H1 (cell line): Measurements from ENCODE around the gene SLC2A2. TPM values are rescaled to one million over a fixed set of nuclear protein-coding genes. Genes with fewer than 3 reads are reported as not detected.

Source experiments
- CTCF ChIA-PET: fragments of 300-600 bp; sonication (Branson Sonifier 250); formaldehyde crosslinking; loops from one replicate; lab custom pipeline; 2021; ENCODE audit not compliant: partially characterized antibody; lab: Charles Lee
- POLR2A ChIA-PET: fragments of 300-600 bp; sonication (Branson Sonifier 250); formaldehyde crosslinking; loops from one replicate; lab custom pipeline; 2021; ENCODE audit warnings: inconsistent platforms; ENCODE audit not compliant: partially characterized antibody; lab: Charles Lee
- DNase-seq, 2 experiments: peaks; one replicate each; pipeline versions ENCODE4 v3.0.0 to v3.0.0-alpha.2; 2010 to 2022; ENCODE audit warnings: low spot score in 2 of 2, low read depth in 1 of 2, mixed read lengths in 1 of 2
- FAIRE-seq: peaks from 2 replicates; lab custom pipeline; 2011; peaks lifted over from hg19 to GRCh38; lab: Jason Lieb, UNC
- H2AFZ ChIP-seq: 2 replicates; pipeline ENCODE4 v1.8.1; 2012; ENCODE audit warnings: low read length, inconsistent platforms
- H2AK5ac ChIP-seq: 2 replicates; pipeline ENCODE4 v1.6.1; 2013; ENCODE audit warnings: low read depth, low read length
- H2BK120ac ChIP-seq: replicated peaks from 2 replicates; pipeline ENCODE3; 2013; ENCODE audit warnings: low read depth, low read length, inconsistent platforms
- H2BK12ac ChIP-seq: 2 replicates; pipeline ENCODE4 v1.6.1; 2013; ENCODE audit warnings: low read depth, low read length
- H2BK15ac ChIP-seq: 2 replicates; pipeline ENCODE4 v1.6.1; 2013; ENCODE audit warnings: low read length
- H2BK20ac ChIP-seq: 2 replicates; pipeline ENCODE4 v1.6.1; 2013; ENCODE audit warnings: low read length
- H2BK5ac ChIP-seq: 2 replicates; pipeline ENCODE4 v1.6.1; 2013; ENCODE audit warnings: low read depth, low read length
- H3K14ac ChIP-seq: 2 replicates; pipeline ENCODE4 v1.6.1; 2013; ENCODE audit warnings: inconsistent platforms; ENCODE audit not compliant: insufficient read length
- H3K18ac ChIP-seq: 2 replicates; pipeline ENCODE4 v1.6.1; 2013; ENCODE audit warnings: low read length; ENCODE audit errors: extremely low read depth
- H3K23ac ChIP-seq: 2 replicates; pipeline ENCODE4 v1.6.1; 2013; ENCODE audit warnings: inconsistent platforms; ENCODE audit not compliant: insufficient read length
- H3K23me2 ChIP-seq: 2 replicates; pipeline ENCODE4 v1.6.1; 2013; ENCODE audit warnings: low read depth, low read length
- H3K27ac ChIP-seq: 2 replicates; pipeline ENCODE4 v1.6.1; 2011; ENCODE audit warnings: low read depth, low read length, inconsistent platforms
- H3K27me3 ChIP-seq, 4 experiments: replicated peaks in 1 of 4; 1 replicate in 1 of 4; 2 replicates in 3 of 4; pipeline versions ENCODE4 v1.6.1 to v1.8.1; 2011 to 2013; ENCODE audit warnings: low read length in 3 of 4, mild to moderate bottlenecking in 3 of 4, inconsistent platforms in 2 of 4, mixed read lengths in 2 of 4, moderate library complexity in 1 of 4; ENCODE audit not compliant: control insufficient read depth in 3 of 4, insufficient read depth in 3 of 4; ENCODE audit errors: extremely low read depth in 1 of 4
- H3K36me3 ChIP-seq, 4 experiments: 2 replicates each; pipeline versions ENCODE4 v1.6.1 to v1.8.1; 2011 to 2013; ENCODE audit warnings: mild to moderate bottlenecking in 4 of 4, low read length in 3 of 4, moderate library complexity in 2 of 4, control low read depth in 1 of 4, inconsistent platforms in 1 of 4; ENCODE audit not compliant: insufficient read depth in 4 of 4, control insufficient read depth in 2 of 4
- H3K4ac ChIP-seq: replicated peaks from 2 replicates; pipeline ENCODE3; 2013; ENCODE audit warnings: low read length, low read depth, mixed read lengths, inconsistent platforms; ENCODE audit not compliant: insufficient read length
- H3K4me1 ChIP-seq, 4 experiments: replicated peaks in 1 of 4; 1 replicate in 1 of 4; 2 replicates in 3 of 4; pipeline versions ENCODE4 v1.6.1 to v1.8.1; 2011 to 2013; ENCODE audit warnings: low read length in 3 of 4, inconsistent platforms in 2 of 4, mixed read lengths in 1 of 4; ENCODE audit not compliant: insufficient read depth in 4 of 4, control insufficient read depth in 3 of 4
- H3K4me2 ChIP-seq, 2 experiments: 2 replicates each; pipeline versions ENCODE4 v1.6.1 to v1.8.1; 2011 to 2013; ENCODE audit warnings: low read depth in 2 of 2, low read length in 2 of 2, control low read depth in 1 of 2, inconsistent platforms in 1 of 2, mild to moderate bottlenecking in 1 of 2; ENCODE audit not compliant: insufficient read depth in 1 of 2
- H3K4me3 ChIP-seq, 4 experiments: fragments of 200-600, 300-600 bp in 1 of 4; sonication (generic), shearing (Covaris generic), sonication (Bioruptor Twin) in 1 of 4; 2 replicates each; pipeline versions ENCODE4 v1.5.1 to v1.8.1; 2011 to 2016; ENCODE audit warnings: low read length in 4 of 4, low read depth in 3 of 4, control low read depth in 2 of 4, inconsistent platforms in 2 of 4, mild to moderate bottlenecking in 2 of 4, mixed read lengths in 1 of 4, moderate library complexity in 1 of 4; ENCODE audit not compliant: insufficient read depth in 2 of 4; ENCODE audit errors: extremely low read depth in 1 of 4
- H3K56ac ChIP-seq: replicated peaks from 2 replicates; pipeline ENCODE3; 2013; ENCODE audit warnings: low read depth, mild to moderate bottlenecking, mixed read lengths, low read length, inconsistent platforms; ENCODE audit not compliant: insufficient read length
- H3K79me1 ChIP-seq: 2 replicates; pipeline ENCODE4 v1.6.1; 2013; ENCODE audit warnings: low read depth, low read length, control low read depth
- H3K79me2 ChIP-seq, 2 experiments: 2 replicates each; pipeline versions ENCODE4 v1.6.1 to v1.8.1; 2012 to 2013; ENCODE audit warnings: low read length in 2 of 2, mild to moderate bottlenecking in 2 of 2, inconsistent platforms in 1 of 2; ENCODE audit not compliant: insufficient read depth in 2 of 2, control insufficient read depth in 1 of 2
- H3K9ac ChIP-seq, 4 experiments: replicated peaks in 1 of 4; 1 replicate in 1 of 4; 2 replicates in 3 of 4; pipeline versions ENCODE4 v1.6.1 to v1.8.1; 2011 to 2013; ENCODE audit warnings: low read depth in 3 of 4, low read length in 3 of 4, control low read depth in 2 of 4, mild to moderate bottlenecking in 2 of 4, moderate library complexity in 2 of 4, inconsistent platforms in 1 of 4; ENCODE audit errors: extremely low read depth in 1 of 4
- H3K9me3 ChIP-seq, 2 experiments: 2 replicates each; pipeline versions ENCODE4 v1.6.1 to v1.8.1; 2012 to 2013; ENCODE audit warnings: mild to moderate bottlenecking in 2 of 2, moderate library complexity in 2 of 2, control low read depth in 1 of 2, inconsistent platforms in 1 of 2, low read depth in 1 of 2, low read length in 1 of 2, mixed read lengths in 1 of 2; ENCODE audit not compliant: insufficient read depth in 2 of 2
- H4K20me1 ChIP-seq, 2 experiments: replicated peaks in 1 of 2; 2 replicates each; pipeline versions ENCODE3 to v1.8.1; 2011 to 2013; ENCODE audit warnings: inconsistent platforms in 2 of 2, low read length in 2 of 2, mild to moderate bottlenecking in 1 of 2; ENCODE audit not compliant: insufficient read depth in 2 of 2, control insufficient read depth in 1 of 2
- H4K5ac ChIP-seq: 2 replicates; pipeline ENCODE4 v1.6.1; 2013; ENCODE audit warnings: low read length, low read depth, mixed read lengths, inconsistent platforms; ENCODE audit not compliant: insufficient read length
- H4K8ac ChIP-seq: 2 replicates; pipeline ENCODE4 v1.8.0; 2013; ENCODE audit warnings: mild to moderate bottlenecking, moderate library complexity, low read length, inconsistent platforms; ENCODE audit not compliant: insufficient read depth; ENCODE audit errors: extremely low read depth
- H4K91ac ChIP-seq: replicated peaks from 2 replicates; pipeline ENCODE3; 2013; ENCODE audit warnings: low read length, mixed read lengths, inconsistent platforms; ENCODE audit not compliant: insufficient read length
- CBX5 ChIP-seq: fragments of 300-800, 300-1000 bp; sonication (generic); IDR thresholded peaks from 2 replicates; pipeline ENCODE4 v1.7.1; 2016; ENCODE audit warnings: antibody characterized with exemption, low read length, low read depth
- WGBS, 2 experiments: shearing (Covaris generic) in 1 of 2; methylation state at CpG; one replicate each; pipeline versions ENCODE4 v1.1.6 to v1.1.7; 2013 to 2015; ENCODE audit warnings: low lambda C conversion rate in 2 of 2, mixed read lengths in 2 of 2, inconsistent platforms in 1 of 2, low coverage in 1 of 2, missing lambda C conversion rate in 1 of 2; ENCODE audit not compliant: insufficient replicate concordance in 2 of 2, insufficient coverage in 1 of 2, insufficient read length in 1 of 2; ENCODE audit errors: extremely low coverage in 1 of 2, missing lambda C conversion rate in 1 of 2; 5-methylcytosine and 5-hydroxymethylcytosine counted together
- polyA plus RNA-seq, 7 experiments: library from polyadenylated mRNA; depleted of rRNA in 3 of 7; stranded (reverse) in 5 of 7; unstranded in 2 of 7; fragments of >200 nt in 5 of 7; fragments of 200-250 nt in 2 of 7; gene quantifications; 1 replicate in 5 of 7; 2 replicates in 1 of 7; 4 replicates in 1 of 7; pipeline versions ENCODE4 v1.2.1 to v1.2.3, GENCODE V29; 2011 to 2013; ENCODE audit warnings: missing spikeins in 2 of 7, mixed read lengths in 2 of 7
- total RNA-seq: library from RNA; stranded (reverse); fragmentation: NEBNext Ultra II Directional; extraction: Animal tissue kit (Norgen Biotek cat#: 25700); gene quantifications from 2 replicates; pipeline ENCODE4 v1.2.1, GENCODE V29; 2021

Gene SLC2A2
- total and polyA plus RNA-seq, 2 of the 8 experiments (the other 6 are each of a cell fraction or from before 2014, with no cell fraction given) = not detected

- H3K27ac ChIP-seq = no peak overlapping the region
- no peak overlapping the region for H3K56ac ChIP-seq
- H4K5ac ChIP-seq = no peak overlapping the region
- no peak overlapping the region for H2BK5ac ChIP-seq
- WGBS, 2 experiments = 89% methylated on average over 4 of the region's 5 CpGs; no CpG with 5 or more reads in 1 of the 2 experiments
- H3K9me3 ChIP-seq = no peaks in the 10 kb centered on the region
- H3K14ac ChIP-seq = no peak overlapping the region
- no peak overlapping the region for H2BK12ac ChIP-seq
- no peak overlapping the region for H4K91ac ChIP-seq
- no peak overlapping the region for H3K4me2 ChIP-seq
- H4K20me1 ChIP-seq = no peaks in the 10 kb centered on the region
- H3K23me2 ChIP-seq = no peaks in the 10 kb centered on the region
- H2AK5ac ChIP-seq = no peak overlapping the region
- no peaks in the 10 kb centered on the region for H3K79me1 ChIP-seq
- no peak overlapping the region for H2BK120ac ChIP-seq
- no peak overlapping the region for H3K18ac ChIP-seq
- no peaks in the 10 kb centered on the region for H3K79me2 ChIP-seq
- H3K23ac ChIP-seq = no peak overlapping the region
- FAIRE-seq = no peak
- H3K4me1 ChIP-seq = no peaks in the 10 kb centered on the region
- H2BK15ac ChIP-seq = no peak overlapping the region
- DNase-seq = no peak
- ChIA-PET CTCF (interaction anchor here (1.3 to 2.4 kb wide), 3 partner anchors 9 to 29 kb away, joined by 3 to 8 read pairs (median 4); no protein-coding TSS in a partner anchor), POLR2A (no interaction called here)
- H3K9ac ChIP-seq = no peak overlapping the region
- H3K27me3 ChIP-seq = no peaks in the 10 kb centered on the region
- no peak overlapping the region for H3K4ac ChIP-seq
- no peak overlapping the region for H3K4me3 ChIP-seq
- H2AFZ ChIP-seq = no peak overlapping the region
- no peak overlapping the region for H4K8ac ChIP-seq
- H2BK20ac ChIP-seq = no peak overlapping the region
- H3K36me3 ChIP-seq = no peaks in the 10 kb centered on the region
- TF ChIP-seq CBX5 = no peak
Measured at GRCh38 chr3:170989100-170989648, 37.3 kb downstream of the SLC2A2 start.
